ENCODE results near the gene WRAP53. TPM values are rescaled to one million over a fixed set of nuclear protein-coding genes. Genes with fewer than 3 reads are reported as not detected.

WRAP53 gene
- total and polyA plus RNA-seq, 10 of the 15 experiments (the other 5 are each of a cell fraction or from before 2014, with no cell fraction given): 1.9 to 42.0 (median 21.9) TPM

DNA sequence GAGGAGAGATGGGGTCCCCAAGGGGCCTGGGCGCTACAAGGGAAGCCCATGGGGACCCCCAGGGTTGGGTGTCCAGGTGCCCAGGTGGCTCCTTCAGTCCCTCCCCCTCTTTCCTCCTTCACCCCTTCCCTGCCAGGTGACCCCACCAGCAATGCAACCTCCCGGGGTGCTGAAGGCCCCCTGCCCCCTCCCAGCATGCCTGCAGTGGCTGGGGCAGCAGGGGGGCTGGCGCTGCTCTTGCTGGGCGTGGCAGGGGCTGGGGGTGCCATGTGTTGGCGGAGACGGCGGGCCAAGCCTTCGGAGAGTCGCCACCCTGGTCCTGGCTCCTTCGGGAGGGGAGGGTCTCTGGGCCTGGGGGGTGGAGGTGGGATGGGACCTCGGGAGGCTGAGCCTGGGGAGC, 20.8 kb downstream of the WRAP53 start:
- BruUV-seq (replicated peaks): no TSS peak
- no peak for FAIRE-seq
- peaks cover 5% of the 10 kb centered on the region for H3K4me1 ChIP-seq (ENCODE audit: control insufficient read depth, insufficient read depth, low read length)
- TF ChIP-seq, protein P1, sequence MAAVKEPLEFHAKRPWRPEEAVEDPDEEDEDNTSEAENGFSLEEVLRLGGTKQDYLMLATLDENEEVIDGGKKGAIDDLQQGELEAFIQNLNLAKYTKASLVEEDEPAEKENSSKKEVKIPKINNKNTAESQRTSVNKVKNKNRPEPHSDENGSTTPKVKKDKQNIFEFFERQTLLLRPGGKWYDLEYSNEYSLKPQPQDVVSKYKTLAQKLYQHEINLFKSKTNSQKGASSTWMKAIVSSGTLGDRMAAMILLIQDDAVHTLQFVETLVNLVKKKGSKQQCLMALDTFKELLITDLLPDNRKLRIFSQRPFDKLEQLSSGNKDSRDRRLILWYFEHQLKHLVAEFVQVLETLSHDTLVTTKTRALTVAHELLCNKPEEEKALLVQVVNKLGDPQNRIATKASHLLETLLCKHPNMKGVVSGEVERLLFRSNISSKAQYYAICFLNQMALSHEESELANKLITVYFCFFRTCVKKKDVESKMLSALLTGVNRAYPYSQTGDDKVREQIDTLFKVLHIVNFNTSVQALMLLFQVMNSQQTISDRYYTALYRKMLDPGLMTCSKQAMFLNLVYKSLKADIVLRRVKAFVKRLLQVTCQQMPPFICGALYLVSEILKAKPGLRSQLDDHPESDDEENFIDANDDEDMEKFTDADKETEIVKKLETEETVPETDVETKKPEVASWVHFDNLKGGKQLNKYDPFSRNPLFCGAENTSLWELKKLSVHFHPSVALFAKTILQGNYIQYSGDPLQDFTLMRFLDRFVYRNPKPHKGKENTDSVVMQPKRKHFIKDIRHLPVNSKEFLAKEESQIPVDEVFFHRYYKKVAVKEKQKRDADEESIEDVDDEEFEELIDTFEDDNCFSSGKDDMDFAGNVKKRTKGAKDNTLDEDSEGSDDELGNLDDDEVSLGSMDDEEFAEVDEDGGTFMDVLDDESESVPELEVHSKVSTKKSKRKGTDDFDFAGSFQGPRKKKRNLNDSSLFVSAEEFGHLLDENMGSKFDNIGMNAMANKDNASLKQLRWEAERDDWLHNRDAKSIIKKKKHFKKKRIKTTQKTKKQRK (IDR thresholded peaks at IDR 0.05; ENCODE audit: low read depth, low read length): no peak
- TF ChIP-seq, protein P2, sequence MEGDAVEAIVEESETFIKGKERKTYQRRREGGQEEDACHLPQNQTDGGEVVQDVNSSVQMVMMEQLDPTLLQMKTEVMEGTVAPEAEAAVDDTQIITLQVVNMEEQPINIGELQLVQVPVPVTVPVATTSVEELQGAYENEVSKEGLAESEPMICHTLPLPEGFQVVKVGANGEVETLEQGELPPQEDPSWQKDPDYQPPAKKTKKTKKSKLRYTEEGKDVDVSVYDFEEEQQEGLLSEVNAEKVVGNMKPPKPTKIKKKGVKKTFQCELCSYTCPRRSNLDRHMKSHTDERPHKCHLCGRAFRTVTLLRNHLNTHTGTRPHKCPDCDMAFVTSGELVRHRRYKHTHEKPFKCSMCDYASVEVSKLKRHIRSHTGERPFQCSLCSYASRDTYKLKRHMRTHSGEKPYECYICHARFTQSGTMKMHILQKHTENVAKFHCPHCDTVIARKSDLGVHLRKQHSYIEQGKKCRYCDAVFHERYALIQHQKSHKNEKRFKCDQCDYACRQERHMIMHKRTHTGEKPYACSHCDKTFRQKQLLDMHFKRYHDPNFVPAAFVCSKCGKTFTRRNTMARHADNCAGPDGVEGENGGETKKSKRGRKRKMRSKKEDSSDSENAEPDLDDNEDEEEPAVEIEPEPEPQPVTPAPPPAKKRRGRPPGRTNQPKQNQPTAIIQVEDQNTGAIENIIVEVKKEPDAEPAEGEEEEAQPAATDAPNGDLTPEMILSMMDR (IDR thresholded peaks at IDR 0.05 in 2 of 3, conservative IDR thresholded peaks at IDR 0.05 in 1 of 3; ENCODE audit: control insufficient read depth in 2 of 3, extremely low read depth in 1 of 3, insufficient read depth in 1 of 3, low read depth in 3 of 3, low read length in 3 of 3): no peak
- TF ChIP-seq, protein P3, sequence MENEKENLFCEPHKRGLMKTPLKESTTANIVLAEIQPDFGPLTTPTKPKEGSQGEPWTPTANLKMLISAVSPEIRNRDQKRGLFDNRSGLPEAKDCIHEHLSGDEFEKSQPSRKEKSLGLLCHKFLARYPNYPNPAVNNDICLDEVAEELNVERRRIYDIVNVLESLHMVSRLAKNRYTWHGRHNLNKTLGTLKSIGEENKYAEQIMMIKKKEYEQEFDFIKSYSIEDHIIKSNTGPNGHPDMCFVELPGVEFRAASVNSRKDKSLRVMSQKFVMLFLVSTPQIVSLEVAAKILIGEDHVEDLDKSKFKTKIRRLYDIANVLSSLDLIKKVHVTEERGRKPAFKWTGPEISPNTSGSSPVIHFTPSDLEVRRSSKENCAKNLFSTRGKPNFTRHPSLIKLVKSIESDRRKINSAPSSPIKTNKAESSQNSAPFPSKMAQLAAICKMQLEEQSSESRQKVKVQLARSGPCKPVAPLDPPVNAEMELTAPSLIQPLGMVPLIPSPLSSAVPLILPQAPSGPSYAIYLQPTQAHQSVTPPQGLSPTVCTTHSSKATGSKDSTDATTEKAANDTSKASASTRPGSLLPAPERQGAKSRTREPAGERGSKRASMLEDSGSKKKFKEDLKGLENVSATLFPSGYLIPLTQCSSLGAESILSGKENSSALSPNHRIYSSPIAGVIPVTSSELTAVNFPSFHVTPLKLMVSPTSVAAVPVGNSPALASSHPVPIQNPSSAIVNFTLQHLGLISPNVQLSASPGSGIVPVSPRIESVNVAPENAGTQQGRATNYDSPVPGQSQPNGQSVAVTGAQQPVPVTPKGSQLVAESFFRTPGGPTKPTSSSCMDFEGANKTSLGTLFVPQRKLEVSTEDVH (IDR thresholded peaks at IDR 0.05; ENCODE audit: low read depth, partially characterized antibody): no peak
- TF ChIP-seq MEF2A (IDR thresholded peaks at IDR 0.05; ENCODE audit: insufficient read depth, low read depth, low read length): no peak
- TF ChIP-seq ZNF274 (IDR thresholded peaks at IDR 0.05; ENCODE audit: insufficient read depth, insufficient read length): no peak
- TF ChIP-seq JUND (IDR thresholded peaks at IDR 0.05; ENCODE audit: low read depth, low read length): no peak
- TF ChIP-seq SPI1 (IDR thresholded peaks at IDR 0.05; ENCODE audit: borderline replicate concordance, insufficient read depth, low read depth, low read length): no peak
- TF ChIP-seq BCL11A (IDR thresholded peaks at IDR 0.05; ENCODE audit: low read depth, low read length): no peak
- TF ChIP-seq FOXK2 (IDR thresholded peaks at IDR 0.05): no peak
- TF ChIP-seq SREBF2 (IDR thresholded peaks at IDR 0.05; ENCODE audit: low read length): no peak
- TF ChIP-seq NFXL1 (IDR thresholded peaks at IDR 0.05; ENCODE audit: borderline replicate concordance): no peak
- TF ChIP-seq ZNF384 (IDR thresholded peaks at IDR 0.05; ENCODE audit: borderline replicate concordance, low read depth, low read length): no peak
- no peak for TF ChIP-seq POLR2AphosphoS5 (IDR thresholded peaks at IDR 0.05; ENCODE audit: low read length)
- TF ChIP-seq RELA (IDR thresholded peaks at IDR 0.05; ENCODE audit: borderline replicate concordance, partially characterized antibody): no peak
- TF ChIP-seq, protein P4, sequence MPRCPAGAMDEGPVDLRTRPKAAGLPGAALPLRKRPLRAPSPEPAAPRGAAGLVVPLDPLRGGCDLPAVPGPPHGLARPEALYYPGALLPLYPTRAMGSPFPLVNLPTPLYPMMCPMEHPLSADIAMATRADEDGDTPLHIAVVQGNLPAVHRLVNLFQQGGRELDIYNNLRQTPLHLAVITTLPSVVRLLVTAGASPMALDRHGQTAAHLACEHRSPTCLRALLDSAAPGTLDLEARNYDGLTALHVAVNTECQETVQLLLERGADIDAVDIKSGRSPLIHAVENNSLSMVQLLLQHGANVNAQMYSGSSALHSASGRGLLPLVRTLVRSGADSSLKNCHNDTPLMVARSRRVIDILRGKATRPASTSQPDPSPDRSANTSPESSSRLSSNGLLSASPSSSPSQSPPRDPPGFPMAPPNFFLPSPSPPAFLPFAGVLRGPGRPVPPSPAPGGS (IDR thresholded peaks at IDR 0.05; ENCODE audit: borderline replicate concordance, insufficient read depth, low read depth, low read length, poor library complexity, severe bottlenecking): no peak
- TF ChIP-seq STAT1 (conservative IDR thresholded peaks at IDR 0.05): no peak
- peaks cover 3 to 8% of the 10 kb centered on the region in 2 experiments; a peak in 3 of 4 replicates for H3K27me3 ChIP-seq (replicated peaks in 1 of 2; ENCODE audit: control insufficient read depth in 2 of 2, insufficient read depth in 2 of 2, low read length in 1 of 2)
- no peak overlapping the region for H3K4me3 ChIP-seq
- no peak overlapping the region for H3K27ac ChIP-seq (ENCODE audit: control insufficient read depth, insufficient read depth)
- no peaks in the 10 kb centered on the region for H3K36me3 ChIP-seq (ENCODE audit: control insufficient read depth in 2 of 2, insufficient read depth in 2 of 2, low read length in 1 of 2)
- intact Hi-C loops (cut with micrococcal nuclease; ENCODE audit: unreplicated experiment) (no loop called here), in situ Hi-C loops (cut with MboI) (no loop called here)
- no peak for ATAC-seq
- ChIA-PET RAD21 (ENCODE audit: unreplicated experiment) (no interaction called here), POLR2A (no interaction called here), CTCF (no interaction called here), SMC1A (ENCODE audit: uncharacterized antibody, unreplicated experiment) (no interaction called here)
- H4K20me1 ChIP-seq (ENCODE audit: control insufficient read depth, insufficient read depth): no peaks in the 10 kb centered on the region
- H3K4me2 ChIP-seq (ENCODE audit: control insufficient read depth, insufficient read depth): no peak overlapping the region
- DNase-seq (ENCODE audit: low read depth, low spot score): no peak
- WGBS (ENCODE audit: insufficient coverage, insufficient replicate concordance, low lambda C conversion rate, missing lambda C conversion rate): 26% methylated on average over 7 of the region's 11 CpGs
- H2AFZ ChIP-seq (ENCODE audit: control insufficient read depth, low read depth, low read length): no peak overlapping the region
- no peaks in the 10 kb centered on the region for H3K9me3 ChIP-seq (replicated peaks; ENCODE audit: control insufficient read depth, insufficient read depth, low read length)
- no peak overlapping the region for H3K9ac ChIP-seq (ENCODE audit: control insufficient read depth, insufficient read depth, low read length)
- no peaks in the 10 kb centered on the region for H3K79me2 ChIP-seq (ENCODE audit: control insufficient read depth, insufficient read depth, low read length)
